Psoas muscle (tissue), 8 donors: ENCODE results near the gene RAB10. TPM values are rescaled to one million over a fixed set of nuclear protein-coding genes. Genes with fewer than 3 reads are reported as not detected.

Source experiments
- ATAC-seq, 4 donors: fragments of 200-7000 bp; cut with Tn5 transposase; one replicate each; pipeline ENCODE4 v1.9.1; 2020; ENCODE audit warnings: moderate library complexity in 3 of 4, mild to moderate bottlenecking in 2 of 4
- DNase-seq, 2 donors: peaks; one replicate each; pipeline ENCODE4 v3.0.0-alpha.2; 2020
- H3K27ac ChIP-seq: fragments of 200-600 bp; one replicate; pipeline ENCODE4 v1.8.0; 2022
- H3K27me3 ChIP-seq, 3 donors: fragments of 200-600 bp in 1 of 3; one replicate each; pipeline versions ENCODE4 v1.6.1 to v1.8.0; 2013 to 2022; ENCODE audit warnings: low read length in 2 of 3, mild to moderate bottlenecking in 2 of 3, moderate library complexity in 1 of 3; ENCODE audit not compliant: insufficient read depth in 3 of 3
- H3K36me3 ChIP-seq, 2 donors: fragments of 200-600 bp in 1 of 2; one replicate each; pipeline versions ENCODE4 v1.6.1 to v1.8.0; 2013 to 2022; ENCODE audit warnings: low read depth in 1 of 2, mild to moderate bottlenecking in 1 of 2, moderate library complexity in 1 of 2; ENCODE audit not compliant: insufficient read depth in 1 of 2
- H3K4me1 ChIP-seq: fragments of 200-600 bp; one replicate; pipeline ENCODE4 v1.8.0; 2022
- H3K4me3 ChIP-seq: fragments of 200-600 bp; one replicate; pipeline ENCODE4 v1.8.0; 2022; ENCODE audit warnings: mild to moderate bottlenecking
- H3K9me3 ChIP-seq: fragments of 200-600 bp; one replicate; pipeline ENCODE4 v1.8.0; 2022
- CTCF ChIP-seq: fragments of 200-600 bp; IDR thresholded peaks from one replicate; pipeline ENCODE4 v1.8.0; 2022; ENCODE audit warnings: antibody characterized with exemption
- WGBS, 3 donors: extraction: QIAGEN DNeasy Blood & Tissue Kit; methylation state at CpG; one replicate each; pipeline versions ENCODE4 v1.1.6 to v1.1.7; 2013; 5-methylcytosine and 5-hydroxymethylcytosine counted together
- intact Hi-C, 2 donors: fragments of 100-400 bp; cut with DNase I; formaldehyde crosslinking; loops; one replicate each; pipeline versions ENCODE4 v1.11.0 to v1.14.2; 2022
- polyA plus RNA-seq, 3 donors: library from polyadenylated mRNA; stranded (reverse); fragments of 200-250 nt; gene quantifications; one replicate each; pipeline ENCODE4 v1.2.3, GENCODE V29; 2013
- total RNA-seq, 4 donors: library from RNA; stranded (reverse); fragmentation: NEBNext Ultra II Directional in 2 of 4; extraction: Animal tissue kit (Norgen Biotek cat#: 25700) in 2 of 4; gene quantifications; one replicate each; pipeline versions ENCODE4 v1.2.1 to v1.2.4, GENCODE V29; 2021 to 2023
- donor health status: healthy with polysubstance abuse.
- donor health status: DM: no; HTN: no; CAD: no; lungs with moderate emphysema.
- donor health status: Bipolar disorder and iron deficiency.
- donor health status: healthy.
- donor health status: DM: yes; HTN: yes; CAD: no.
- donor health status: DM: no; HTN: no; CAD: no.
- donor health status: DM: no; HTN: no; CAD: no.
- donor health status: DM: yes; HTN: yes; CAD: no.

Gene RAB10
- total and polyA plus RNA-seq, 7 donors: 76.5 to 170 (median 147) TPM

DNA sequence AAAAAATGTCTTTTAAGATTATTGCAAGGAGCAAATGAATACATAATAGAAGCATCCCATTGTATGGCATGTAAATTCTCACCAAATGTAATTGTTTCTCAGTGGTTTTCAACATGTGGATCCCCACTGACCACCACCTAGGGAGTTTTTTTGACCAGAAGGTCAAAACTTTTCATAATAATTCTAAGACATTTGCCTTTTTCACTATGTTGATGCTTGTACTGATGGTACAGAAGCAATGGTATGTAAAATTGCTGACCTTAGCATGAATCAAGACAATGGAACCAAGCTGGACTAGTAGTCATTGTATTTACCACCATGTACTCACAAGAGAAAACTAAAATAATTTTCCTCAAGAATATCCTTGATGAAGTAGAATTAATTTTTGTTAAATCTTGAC is 36.8 kb downstream of the RAB10 start:
- H3K9me3 ChIP-seq: no peaks in the 10 kb centered on the region
- H3K27ac ChIP-seq: no peak overlapping the region
- ATAC-seq (no peak), DNase-seq (no peak)
- peaks cover 80% of the 10 kb centered on the region for H3K4me1 ChIP-seq
- TF ChIP-seq CTCF: no peak
- no peak overlapping the region for H3K4me3 ChIP-seq
- H3K36me3 ChIP-seq: no peaks in the 10 kb centered on the region
- intact Hi-C loops: no loop called here
- no peaks in the 10 kb centered on the region for H3K27me3 ChIP-seq

DNA sequence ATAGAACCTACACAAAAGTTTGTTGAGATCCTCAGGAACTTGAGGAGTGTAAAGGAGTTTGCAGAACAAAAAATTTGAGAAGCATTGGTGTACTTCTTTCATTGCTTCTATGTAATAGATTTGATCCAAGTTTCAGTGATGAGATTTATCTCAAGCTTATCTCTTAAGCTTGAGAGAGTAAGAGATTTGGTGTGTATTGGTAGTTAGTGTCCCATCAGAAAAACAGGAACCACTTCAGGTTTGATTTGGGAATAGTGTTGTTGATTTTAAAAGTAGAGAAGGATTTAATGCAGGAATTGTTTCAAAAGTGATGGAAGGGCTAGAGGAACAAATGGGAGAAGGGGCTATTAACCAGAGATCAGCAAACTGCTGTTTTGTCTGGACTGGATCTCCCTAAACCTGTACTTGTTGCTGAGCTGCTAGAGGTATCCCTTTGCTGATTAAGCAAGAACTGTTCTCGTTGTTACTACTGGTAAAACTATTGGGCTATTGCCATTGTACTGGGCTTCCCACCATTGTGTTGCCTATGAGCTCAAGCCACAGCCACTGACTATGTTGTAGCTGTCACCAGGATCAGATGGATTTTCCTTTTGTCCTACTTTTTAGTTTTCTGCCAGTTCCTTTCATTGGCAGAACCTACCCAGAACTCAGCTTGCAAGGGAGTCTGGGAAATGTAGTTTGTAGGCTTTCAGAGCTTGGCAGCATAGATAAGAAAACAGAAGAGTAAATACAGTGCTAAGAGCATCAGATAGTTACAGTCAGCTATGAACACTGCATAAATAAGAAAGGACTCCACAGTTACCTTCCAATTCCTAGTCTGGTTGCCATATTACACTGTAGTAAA is 39.3 kb downstream of the RAB10 start:
- no peak for TF ChIP-seq CTCF
- no peak overlapping the region for H3K27ac ChIP-seq
- no peaks in the 10 kb centered on the region for H3K9me3 ChIP-seq
- H3K36me3 ChIP-seq: no peaks in the 10 kb centered on the region
- peak; percentile 44 to 69 (median 60) for ATAC-seq
- DNase-seq: no peak
- peaks cover 88% of the 10 kb centered on the region for H3K4me1 ChIP-seq
- no peaks in the 10 kb centered on the region for H3K27me3 ChIP-seq
- 8 to 13% (median 13%) methylated on average over 1 of the region's 1 CpG for WGBS, 3 donors
- intact Hi-C loops: no loop called here
- no peak overlapping the region for H3K4me3 ChIP-seq

DNA sequence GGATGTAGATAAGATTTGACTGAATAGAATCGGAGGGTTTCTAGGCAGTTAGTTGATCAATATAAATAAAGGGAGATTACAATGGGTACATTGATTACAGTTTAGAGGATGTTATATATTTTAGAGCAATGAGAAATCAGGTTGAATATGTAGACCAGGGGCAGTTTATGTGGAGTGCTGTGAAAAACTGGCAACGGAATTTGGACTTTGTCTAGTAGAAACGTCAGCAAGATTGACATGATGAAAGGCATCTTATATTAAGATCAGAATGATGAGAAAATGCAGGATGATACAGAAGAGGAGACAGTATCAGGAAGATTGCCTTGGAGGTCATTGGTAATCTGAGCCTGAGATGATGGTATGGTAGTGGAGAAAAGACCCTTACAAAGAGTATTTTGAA is 39.9 kb downstream of the RAB10 start:
- Histone ChIP-seq H3K36me3 (no peaks in the 10 kb centered on the region), H3K4me3 (no peak overlapping the region), H3K4me1 (peaks cover 81% of the 10 kb centered on the region), H3K27ac (no peak overlapping the region), H3K9me3 (no peaks in the 10 kb centered on the region), H3K27me3 (no peaks in the 10 kb centered on the region)
- WGBS, 3 donors: 66 to 82% (median 66%) methylated on average over 3 of the region's 3 CpGs
- intact Hi-C loops: no loop called here
- ATAC-seq (no peak), DNase-seq (no peak)
- TF ChIP-seq CTCF: no peak

- no peak overlapping the region for H3K4me3 ChIP-seq
- H3K4me1 ChIP-seq: peaks cover 79% of the 10 kb centered on the region
- intact Hi-C loops: no loop called here
- H3K27ac ChIP-seq: no peak overlapping the region
- WGBS, 3 donors: 83 to 88% (median 87%) methylated on average over 8 of the region's 8 CpGs
- H3K27me3 ChIP-seq: no peaks in the 10 kb centered on the region
- H3K9me3 ChIP-seq: no peaks in the 10 kb centered on the region
- no peak for DNase-seq
- no peak for TF ChIP-seq CTCF
- H3K36me3 ChIP-seq: no peaks in the 10 kb centered on the region
- ATAC-seq: no peak
Measured at GRCh38 chr2:26074676-26075075, 40.8 kb downstream of the RAB10 start.

DNA sequence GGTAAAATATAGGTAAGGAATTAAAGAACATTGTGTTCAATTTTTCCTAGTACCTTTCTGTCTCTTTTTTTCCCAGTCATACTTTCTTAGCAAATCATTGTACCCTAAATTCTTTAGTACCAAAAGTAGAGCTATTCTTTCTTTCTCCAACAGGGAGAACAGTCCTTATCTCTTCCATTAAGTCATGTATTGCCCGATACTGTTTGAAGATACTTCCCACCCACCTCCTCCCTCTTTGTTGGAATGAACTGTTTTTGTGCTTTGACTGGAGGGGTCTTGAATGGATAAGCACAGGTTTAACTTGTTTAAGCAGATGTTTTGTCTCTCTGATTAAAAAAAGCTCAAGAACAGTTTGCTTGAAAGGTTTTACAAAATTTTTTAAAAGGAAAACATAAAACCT is 41.3 kb downstream of the RAB10 start:
- Histone ChIP-seq H3K27ac (no peak overlapping the region), H3K9me3 (no peaks in the 10 kb centered on the region), H3K36me3 (no peaks in the 10 kb centered on the region), H3K27me3 (no peaks in the 10 kb centered on the region), H3K4me1 (peaks cover 75% of the 10 kb centered on the region), H3K4me3 (no peak overlapping the region)
- DNase-seq: no peak
- 75 to 90% (median 87%) methylated on average over 1 of the region's 1 CpG for WGBS, 3 donors
- no peak for TF ChIP-seq CTCF
- no peak for ATAC-seq
- intact Hi-C loops: no loop called here
